Esophagus squamous epithelium (tissue), 5 donors: Measurements from ENCODE around the gene SPANXB1. TPM values are rescaled to one million over a fixed set of nuclear protein-coding genes. Genes with fewer than 3 reads are reported as not detected.
"Not testable (repeated sequence)": the region's sequence is repeated elsewhere in the genome, so short reads cannot be mapped to it uniquely, and the experiment has no call there.

Experiments used
- DNase-seq: peaks from one replicate; lab custom pipeline; 2025; lab: John Stamatoyannopoulos, UW
- H3K27ac ChIP-seq, 4 donors: fragments of 200-600 bp; sonication (generic); one replicate each; pipeline ENCODE4 v1.5.1; 2016 to 2019; ENCODE audit warnings: mild to moderate bottlenecking in 1 of 4
- H3K27me3 ChIP-seq, 4 donors: fragments of 200-600 bp; sonication (generic); 1 replicate in 3 of 4; 2 replicates in 1 of 4; pipeline versions ENCODE4 v1.5.1 to v1.6.0; 2017 to 2021; ENCODE audit warnings: antibody characterized with exemption in 1 of 4
- H3K36me3 ChIP-seq, 3 donors: fragments of 200-600 bp; sonication (generic); one replicate each; pipeline ENCODE4 v1.5.1; 2016 to 2019
- H3K4me1 ChIP-seq, 3 donors: fragments of 200-600 bp; sonication (generic); one replicate each; pipeline ENCODE4 v1.5.1; 2017 to 2019
- H3K4me3 ChIP-seq, 4 donors: fragments of 200-600 bp; sonication (generic); 1 replicate in 3 of 4; 2 replicates in 1 of 4; pipeline ENCODE4 v1.5.1; 2016 to 2019; ENCODE audit warnings: mild to moderate bottlenecking in 2 of 4, moderate library complexity in 1 of 4
- H3K9me3 ChIP-seq, 3 donors: fragments of 200-600 bp; sonication (generic); one replicate each; pipeline ENCODE4 v1.5.1; 2016 to 2019
- POLR2A ChIP-seq, 4 donors: fragments of 450-650 bp; IDR thresholded peaks; one replicate each; pipeline ENCODE4 v1.6.1; 2017; ENCODE audit warnings: antibody characterized with exemption in 4 of 4, mild to moderate bottlenecking in 4 of 4, moderate library complexity in 3 of 4
- WGBS, 2 donors: methylation state at CpG; one replicate each; pipeline ENCODE4 v1.1.5; 2018; 5-methylcytosine and 5-hydroxymethylcytosine counted together
- intact Hi-C: fragments of 100-400 bp; cut with DNase I; formaldehyde crosslinking; loops from one replicate; pipeline ENCODE4 v1.15.0; 2022
- total RNA-seq, 4 donors: library from RNA; depleted of rRNA; stranded (reverse); fragments of >200 nt; gene quantifications; one replicate each; pipeline ENCODE4 v1.1.0, GENCODE V29; 2016
- TF ChIP-seq, protein P1 (sequence below), 6 experiments: fragments of 450-650 bp in 4 of 6; fragments of 200-600 bp in 2 of 6; sonication (generic) in 2 of 6; IDR thresholded peaks; one replicate each; pipeline ENCODE4 v1.5.1; 2016 to 2019; ENCODE audit warnings: antibody characterized with exemption in 6 of 6, mild to moderate bottlenecking in 4 of 6, moderate library complexity in 4 of 6
- donor health status: DM: yes; HTN: yes; CAD: no.

The SPANXB1 gene, protein sequence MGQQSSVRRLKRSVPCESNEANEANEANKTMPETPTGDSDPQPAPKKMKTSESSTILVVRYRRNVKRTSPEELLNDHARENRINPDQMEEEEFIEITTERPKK
- not detected for total RNA-seq

DNA sequence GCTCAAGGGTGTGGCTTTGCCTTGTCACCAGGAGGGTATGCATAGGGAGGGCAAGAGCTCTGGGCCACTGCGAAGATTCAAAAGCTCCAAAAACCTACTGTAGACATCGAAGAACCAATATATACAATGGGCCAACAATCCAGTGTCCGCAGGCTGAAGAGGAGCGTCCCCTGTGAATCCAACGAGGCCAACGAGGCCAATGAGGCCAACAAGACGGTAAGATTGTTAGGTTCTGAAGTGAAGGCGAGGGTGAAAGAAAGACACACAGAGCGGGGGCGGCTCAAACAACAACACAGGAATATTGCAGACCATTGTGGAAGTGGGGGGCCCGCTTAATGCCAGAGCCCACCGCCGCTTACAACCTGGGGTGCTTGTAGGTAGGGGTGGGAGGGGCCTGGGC is at the start of gene SPANXB1:
Gene SPANXB1 (plus strand): TSS at position 27 of the 400 bp plus-strand sequence. CDS start 100 bp downstream, at position 127.
- H3K27ac ChIP-seq, DNase-seq, H3K4me1 ChIP-seq, H3K36me3 ChIP-seq, H3K9me3 ChIP-seq, intact Hi-C loops, H3K27me3 ChIP-seq, H3K4me3 ChIP-seq: not testable (repeated sequence)
- WGBS, 2 donors = 86 to 90% methylated on average over 8 to 12 of the region's 13 CpGs

DNA sequence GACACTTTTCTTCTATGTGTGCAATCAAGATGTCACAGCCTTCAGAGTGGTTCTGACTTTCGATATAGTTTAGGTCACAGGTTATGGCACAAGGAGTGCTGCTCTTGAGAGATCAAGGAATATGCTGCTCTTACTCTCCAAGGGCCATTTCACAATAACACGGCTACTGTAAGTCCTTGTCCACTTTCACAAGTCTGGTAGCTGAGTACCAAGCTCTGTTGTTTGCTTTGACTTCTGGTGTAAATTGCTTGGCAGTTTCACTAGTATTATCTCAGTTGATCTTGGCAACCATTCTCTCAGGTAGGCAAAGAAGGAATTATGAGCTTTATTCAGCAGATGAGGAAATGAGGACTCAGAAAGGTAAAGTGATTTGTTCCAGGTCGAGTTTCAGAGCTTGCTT is 35.4 kb upstream of the SPANXB1 start:
- no peak for DNase-seq
- Histone ChIP-seq H3K9me3 (no peaks in the 10 kb centered on the region), H3K4me3 (no peak overlapping the region), H3K27me3 (no peaks in the 10 kb centered on the region), H3K36me3 (no peaks in the 10 kb centered on the region), H3K27ac (no peak overlapping the region), H3K4me1 (no peaks in the 10 kb centered on the region)
- 56 to 62% methylated on average over 3 of the region's 3 CpGs for WGBS, 2 donors
- intact Hi-C loops = no loop called here
- no peak for TF ChIP-seq POLR2A (IDR thresholded peaks at IDR 0.05)
- TF ChIP-seq, protein P1, sequence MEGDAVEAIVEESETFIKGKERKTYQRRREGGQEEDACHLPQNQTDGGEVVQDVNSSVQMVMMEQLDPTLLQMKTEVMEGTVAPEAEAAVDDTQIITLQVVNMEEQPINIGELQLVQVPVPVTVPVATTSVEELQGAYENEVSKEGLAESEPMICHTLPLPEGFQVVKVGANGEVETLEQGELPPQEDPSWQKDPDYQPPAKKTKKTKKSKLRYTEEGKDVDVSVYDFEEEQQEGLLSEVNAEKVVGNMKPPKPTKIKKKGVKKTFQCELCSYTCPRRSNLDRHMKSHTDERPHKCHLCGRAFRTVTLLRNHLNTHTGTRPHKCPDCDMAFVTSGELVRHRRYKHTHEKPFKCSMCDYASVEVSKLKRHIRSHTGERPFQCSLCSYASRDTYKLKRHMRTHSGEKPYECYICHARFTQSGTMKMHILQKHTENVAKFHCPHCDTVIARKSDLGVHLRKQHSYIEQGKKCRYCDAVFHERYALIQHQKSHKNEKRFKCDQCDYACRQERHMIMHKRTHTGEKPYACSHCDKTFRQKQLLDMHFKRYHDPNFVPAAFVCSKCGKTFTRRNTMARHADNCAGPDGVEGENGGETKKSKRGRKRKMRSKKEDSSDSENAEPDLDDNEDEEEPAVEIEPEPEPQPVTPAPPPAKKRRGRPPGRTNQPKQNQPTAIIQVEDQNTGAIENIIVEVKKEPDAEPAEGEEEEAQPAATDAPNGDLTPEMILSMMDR (IDR thresholded peaks at IDR 0.05) = no peak

DNA sequence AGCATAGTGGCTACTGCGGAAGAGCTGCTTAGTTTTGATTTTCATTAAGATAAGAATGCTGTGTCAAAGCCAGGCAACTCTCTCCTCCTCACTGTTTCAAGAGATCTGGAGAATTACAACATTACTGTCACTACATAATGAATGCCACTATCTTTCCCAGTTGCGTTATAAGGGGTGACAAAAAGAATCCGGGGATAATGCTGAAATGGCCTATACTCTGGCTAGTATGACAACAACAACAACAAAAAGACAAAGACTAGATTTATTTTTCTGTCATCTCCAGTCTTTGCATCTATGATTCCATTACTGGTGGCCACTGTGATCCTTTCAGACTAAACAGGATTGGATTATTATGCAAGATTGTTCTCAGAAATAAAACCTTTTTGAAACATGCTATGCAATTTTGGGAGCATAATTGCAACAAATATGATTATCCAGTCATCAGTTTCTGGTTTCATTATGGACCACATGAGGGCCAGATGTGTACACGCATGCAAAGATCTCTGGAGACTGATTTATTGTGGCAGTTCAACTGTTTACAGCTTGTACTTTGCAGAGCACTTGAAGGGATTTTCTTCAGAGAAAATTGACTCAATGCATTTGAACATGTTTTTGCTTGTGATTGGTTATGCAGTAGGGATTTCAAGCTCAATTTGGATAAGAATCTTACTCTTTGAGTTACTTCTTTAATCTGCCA is 31.1 kb upstream of the SPANXB1 start:
- no peak for DNase-seq
- no peak overlapping the region for H3K4me3 ChIP-seq
- intact Hi-C loops = no loop called here
- no peak overlapping the region for H3K27ac ChIP-seq
- H3K4me1 ChIP-seq = no peaks in the 10 kb centered on the region
- no peaks in the 10 kb centered on the region for H3K36me3 ChIP-seq
- 63 to 76% methylated on average over 4 of the region's 4 CpGs for WGBS, 2 donors
- TF ChIP-seq, protein P1 (IDR thresholded peaks at IDR 0.05) = no peak
- no peak for TF ChIP-seq POLR2A (IDR thresholded peaks at IDR 0.05)
- no peaks in the 10 kb centered on the region for H3K27me3 ChIP-seq
- no peaks in the 10 kb centered on the region for H3K9me3 ChIP-seq

DNA sequence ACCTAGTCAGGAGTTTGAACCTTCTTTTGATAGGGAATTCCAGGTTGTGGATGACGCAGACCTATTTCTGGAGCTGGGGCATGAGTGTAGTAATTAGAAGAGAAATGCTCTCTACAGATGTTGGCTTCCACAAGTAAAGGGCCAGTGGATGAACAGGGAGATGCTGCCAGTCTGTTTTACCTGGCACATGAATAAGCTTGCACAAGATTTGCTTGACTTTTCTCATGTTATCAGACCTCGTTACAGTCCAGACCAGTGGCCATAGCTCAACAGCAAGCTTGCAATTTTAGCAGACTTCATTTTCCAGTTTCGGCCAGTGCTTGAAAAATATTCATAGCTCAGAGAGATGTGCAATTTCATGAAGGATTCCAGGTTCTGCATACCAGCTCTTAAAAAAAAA is 26.9 kb upstream of the SPANXB1 start:
- no peak for DNase-seq
- Histone ChIP-seq H3K27ac (no peak overlapping the region), H3K4me1 (no peaks in the 10 kb centered on the region), H3K27me3 (no peaks in the 10 kb centered on the region), H3K4me3 (no peak overlapping the region), H3K9me3 (no peaks in the 10 kb centered on the region), H3K36me3 (no peaks in the 10 kb centered on the region)
- 69 to 100% methylated on average over 1 to 3 of the region's 3 CpGs for WGBS, 2 donors
- TF ChIP-seq POLR2A (IDR thresholded peaks at IDR 0.05) = no peak
- TF ChIP-seq, protein P1 (IDR thresholded peaks at IDR 0.05) = no peak
- intact Hi-C loops = no loop called here

DNA sequence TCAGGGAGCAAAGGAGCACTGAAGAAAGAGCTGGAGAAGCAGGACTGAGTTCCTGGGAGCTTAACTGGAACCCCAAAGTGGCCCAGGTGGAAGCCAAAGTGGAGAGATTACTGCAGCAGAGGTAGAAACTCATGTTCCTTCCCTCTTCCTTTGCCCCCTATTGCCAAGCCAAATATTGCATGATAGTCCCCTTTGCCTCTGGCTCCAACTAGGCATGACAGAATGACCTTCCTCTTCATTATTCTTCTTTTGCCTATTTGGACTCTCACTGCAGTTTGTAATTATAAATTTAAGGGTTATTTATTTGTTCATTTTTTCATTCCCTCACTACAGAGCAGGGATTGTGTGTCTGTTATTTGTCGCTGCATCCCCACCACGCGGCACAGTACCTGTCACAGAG is 22.1 kb upstream of the SPANXB1 start:
- H3K27me3 ChIP-seq = no peaks in the 10 kb centered on the region
- WGBS, 2 donors = 67 to 92% methylated on average over 3 of the region's 3 CpGs
- H3K9me3 ChIP-seq = no peaks in the 10 kb centered on the region
- DNase-seq = no peak
- no peaks in the 10 kb centered on the region for H3K4me1 ChIP-seq
- H3K27ac ChIP-seq = no peak overlapping the region
- H3K36me3 ChIP-seq = no peaks in the 10 kb centered on the region
- no peak for TF ChIP-seq POLR2A (IDR thresholded peaks at IDR 0.05)
- TF ChIP-seq, protein P1 (IDR thresholded peaks at IDR 0.05) = no peak
- no peak overlapping the region for H3K4me3 ChIP-seq
- intact Hi-C loops = no loop called here
